Keratinocyte (primary cell): Measurements from ENCODE around the gene SIK3. TPM values are rescaled to one million over a fixed set of nuclear protein-coding genes. Genes with fewer than 3 reads are reported as not detected.

Source experiments
- DNase-seq: peaks from one replicate; pipeline ENCODE4 v3.0.0-alpha.2; 2011; ENCODE audit warnings: low read depth, missing footprints, low spot score
- FAIRE-seq: peaks from 2 replicates; lab custom pipeline; 2011; peaks lifted over from hg19 to GRCh38; lab: Jason Lieb, UNC
- H2AFZ ChIP-seq: 2 replicates; pipeline ENCODE4 v1.6.0; 2012; ENCODE audit warnings: low read length, control low read depth, inconsistent platforms; ENCODE audit not compliant: control insufficient read depth
- H3K27ac ChIP-seq: 2 replicates; pipeline ENCODE4 v1.5.1; 2011; ENCODE audit warnings: low read length; ENCODE audit not compliant: control insufficient read depth, insufficient read depth
- H3K27me3 ChIP-seq: 3 replicates; pipeline ENCODE4 v1.6.0; 2011; ENCODE audit warnings: low read length; ENCODE audit not compliant: control insufficient read depth, insufficient read depth; ENCODE audit errors: extremely low read depth
- H3K36me3 ChIP-seq, 2 experiments: 2 replicates in 1 of 2; 3 replicates in 1 of 2; pipeline ENCODE4 v1.5.1; 2011; ENCODE audit warnings: low read length in 2 of 2, mild to moderate bottlenecking in 1 of 2; ENCODE audit not compliant: control insufficient read depth in 2 of 2, insufficient read depth in 2 of 2; ENCODE audit errors: extremely low read depth in 1 of 2
- H3K4me1 ChIP-seq: 3 replicates; pipeline ENCODE4 v1.5.1; 2011; ENCODE audit warnings: low read length; ENCODE audit not compliant: control insufficient read depth, insufficient read depth; ENCODE audit errors: extremely low read depth
- H3K4me2 ChIP-seq: 3 replicates; pipeline ENCODE4 v1.6.0; 2011; ENCODE audit warnings: low read depth, low read length; ENCODE audit not compliant: control insufficient read depth, insufficient read depth; ENCODE audit errors: extremely low read depth
- H3K4me3 ChIP-seq, 3 experiments: fragments of 200-600 bp in 1 of 3; sonication (generic) in 1 of 3; 2 replicates in 2 of 3; 3 replicates in 1 of 3; pipeline ENCODE4 v1.5.1; 2011 to 2016; ENCODE audit warnings: low read length in 3 of 3, mild to moderate bottlenecking in 3 of 3, control low read depth in 2 of 3, inconsistent platforms in 1 of 3, low read depth in 1 of 3, mixed read lengths in 1 of 3, mixed run types in 1 of 3, moderate library complexity in 1 of 3; ENCODE audit not compliant: control insufficient read depth in 2 of 3, insufficient read depth in 2 of 3; ENCODE audit errors: extremely low read depth in 1 of 3
- H3K79me2 ChIP-seq: 2 replicates; pipeline ENCODE4 v1.6.0; 2012; ENCODE audit warnings: low read length; ENCODE audit not compliant: control insufficient read depth, insufficient read depth
- H3K9ac ChIP-seq: 3 replicates; pipeline ENCODE4 v1.6.0; 2011; ENCODE audit warnings: low read length; ENCODE audit not compliant: control insufficient read depth, insufficient read depth; ENCODE audit errors: extremely low read depth
- H3K9me1 ChIP-seq: 3 replicates; pipeline ENCODE4 v1.6.0; 2011; ENCODE audit warnings: low read length; ENCODE audit not compliant: control insufficient read depth, insufficient read depth; ENCODE audit errors: extremely low read depth
- H3K9me3 ChIP-seq: 2 replicates; pipeline ENCODE4 v1.5.1; 2012; ENCODE audit warnings: low read depth, low read length; ENCODE audit not compliant: control insufficient read depth
- H4K20me1 ChIP-seq: 3 replicates; pipeline ENCODE4 v1.6.0; 2011; ENCODE audit warnings: low read length; ENCODE audit not compliant: control insufficient read depth, insufficient read depth; ENCODE audit errors: extremely low read depth
- CTCF ChIP-seq, 3 experiments: IDR thresholded peaks in 1 of 3; conservative IDR thresholded peaks in 1 of 3; optimal IDR thresholded peaks in 1 of 3; 2 replicates in 2 of 3; 3 replicates in 1 of 3; pipeline versions ENCODE3 to v1.5.1; 2011; ENCODE audit warnings: low read length in 3 of 3, mild to moderate bottlenecking in 3 of 3, moderate library complexity in 2 of 3, control low read depth in 1 of 3, inconsistent platforms in 1 of 3; ENCODE audit not compliant: insufficient read depth in 2 of 3; ENCODE audit errors: extremely low read depth in 1 of 3
- EZH2 ChIP-seq: IDR thresholded peaks from one replicate; pipeline ENCODE4 v1.6.1; 2012; ENCODE audit warnings: inconsistent platforms, mild to moderate bottlenecking, low read length, moderate library complexity
- dilution Hi-C: fragments of 300-500 bp; cut with MboI; formaldehyde crosslinking; loops from one replicate; pipeline ENCODE4 v1.7.0; 2020; ENCODE audit warnings: low sequenced_read_pairs; ENCODE audit not compliant: extremely low pct_ligation_motif_present
- polyA plus RNA-seq, 5 experiments: library from polyadenylated mRNA; depleted of rRNA in 3 of 5; stranded (reverse) in 3 of 5; stranded (forward) in 1 of 5; unstranded in 1 of 5; fragments of >200 nt; gene quantifications; 1 replicate in 1 of 5; 2 replicates in 3 of 5; 3 replicates in 1 of 5; pipeline versions ENCODE4 v1.2.1 to v1.2.3, GENCODE V29; 2011 to 2012; ENCODE audit warnings: missing spikeins in 2 of 5, low read depth in 1 of 5, low replicate concordance in 1 of 5

SIK3 gene
- polyA plus RNA-seq, 1 donor (not counting 4 experiments of a cell fraction or from before 2014, with no cell fraction given): 8.2 TPM

DNA sequence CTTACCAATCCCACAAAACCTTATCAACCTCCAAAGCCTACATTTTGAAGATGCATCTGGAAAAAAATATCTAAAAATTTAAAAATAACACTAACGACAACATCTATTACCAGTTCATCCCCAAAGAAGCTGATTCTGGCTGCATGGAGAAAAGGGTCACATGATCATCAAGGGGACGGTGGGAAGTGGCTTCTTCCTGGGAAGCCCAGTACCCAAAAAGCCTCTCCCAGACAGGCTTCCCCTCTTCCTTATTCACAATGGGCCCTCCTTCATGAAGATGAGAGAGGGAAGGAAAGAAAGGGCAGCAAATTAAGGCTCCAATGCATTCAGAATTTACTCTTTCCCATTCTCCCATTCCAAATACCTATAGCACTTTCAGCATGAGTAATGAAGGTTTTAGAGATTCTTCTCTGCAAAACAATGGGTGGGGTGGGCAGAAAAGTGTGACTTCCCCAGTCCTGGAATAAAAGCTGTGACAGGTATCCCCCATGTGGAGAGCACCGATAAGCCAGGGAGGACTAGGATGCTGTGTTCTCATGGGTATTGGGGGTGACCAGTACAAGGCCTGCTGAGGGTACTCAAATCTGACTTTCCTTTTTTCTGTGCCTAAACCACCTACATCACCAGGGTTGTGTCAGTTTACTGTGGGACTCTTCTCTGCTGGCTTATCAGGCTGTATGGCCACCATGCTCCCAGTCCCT, 88.2 kb downstream of the SIK3 start:
- no peak for FAIRE-seq
- TF ChIP-seq CTCF (optimal IDR thresholded peaks at IDR 0.05 in 1 of 3, IDR thresholded peaks at IDR 0.05 in 1 of 3, conservative IDR thresholded peaks at IDR 0.05 in 1 of 3; ENCODE audit: extremely low read depth in 1 of 3, insufficient read depth in 2 of 3, low read length in 3 of 3) (no peak), EZH2 (no peak)
- dilution Hi-C loops: no loop called here
- Histone ChIP-seq H4K20me1 (no peaks in the 10 kb centered on the region), H3K4me2 (peak overlapping the region; percentile 53), H3K9me3 (no peaks in the 10 kb centered on the region), H3K27ac (peak overlapping the region; percentile 59), H3K9me1 (no peaks in the 10 kb centered on the region), H3K79me2 (peaks cover 46% of the 10 kb centered on the region), H3K36me3 (no peaks in the 10 kb centered on the region), H3K27me3 (no peaks in the 10 kb centered on the region), H2AFZ (no peak overlapping the region), H3K9ac (peak overlapping the region; percentile 41), H3K4me3 (no peak overlapping the region), H3K4me1 (peaks cover 23% of the 10 kb centered on the region)
- DNase-seq: no peak

GRCh38 chr11:117005758-117006157, 92.5 kb downstream of the SIK3 start:
- H3K9me3 ChIP-seq: no peaks in the 10 kb centered on the region
- dilution Hi-C loops: no loop called here

More at GRCh38 chr11:117005758-117006157, 92.5 kb downstream of the SIK3 start:
- Histone ChIP-seq H3K9ac (no peak overlapping the region), H4K20me1 (no peaks in the 10 kb centered on the region), H3K4me3 (no peak overlapping the region), H2AFZ (no peak overlapping the region), H3K79me2 (peaks cover 57% of the 10 kb centered on the region), H3K27ac (no peak overlapping the region), H3K27me3 (no peaks in the 10 kb centered on the region), H3K9me1 (no peaks in the 10 kb centered on the region), H3K36me3 (no peaks in the 10 kb centered on the region), H3K4me1 (peaks cover 13% of the 10 kb centered on the region), H3K4me2 (no peak overlapping the region)
- FAIRE-seq (no peak), DNase-seq (no peak)
- TF ChIP-seq EZH2 (no peak), CTCF (optimal IDR thresholded peaks at IDR 0.05 in 1 of 3, IDR thresholded peaks at IDR 0.05 in 1 of 3, conservative IDR thresholded peaks at IDR 0.05 in 1 of 3; ENCODE audit: extremely low read depth in 1 of 3, insufficient read depth in 2 of 3, low read length in 3 of 3) (no peak)
